Measurements from ENCODE around the gene HOXC10. TPM values are rescaled to one million over a fixed set of nuclear protein-coding genes. Genes with fewer than 3 reads are reported as not detected.

The HOXC10 gene
- total RNA-seq, 1 experiment from 2014 or later = 3.8 TPM

DNA sequence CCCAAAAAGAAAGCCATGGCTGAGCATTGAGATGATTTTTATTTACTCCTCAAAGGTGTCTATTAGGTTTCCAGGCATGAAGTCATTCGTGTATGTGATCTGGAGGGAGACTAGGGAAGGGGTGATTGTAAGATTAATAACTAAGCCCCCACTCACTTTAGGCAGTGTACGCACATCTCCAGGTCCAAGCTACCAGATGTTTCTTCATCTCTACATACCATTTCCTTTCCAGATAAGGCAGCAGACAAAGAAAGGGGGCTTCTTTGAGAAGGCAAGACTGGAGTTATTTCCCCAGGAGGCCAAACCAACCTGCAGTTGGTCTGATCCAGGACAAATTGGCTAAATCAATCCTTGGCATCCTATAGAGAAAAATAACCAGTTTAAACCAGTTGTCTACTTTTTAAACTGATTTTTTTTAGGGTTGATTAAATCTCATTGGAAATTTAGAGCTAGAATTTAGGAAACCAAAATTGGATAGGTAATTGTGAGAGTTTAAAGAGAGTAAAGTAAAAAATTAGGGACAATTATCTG lies 42.4 kb upstream of the HOXC10 start:
- CTCF ChIA-PET = no interaction called here
- H3K27me3 ChIP-seq (ENCODE audit: insufficient read depth, low read length) = no peaks in the 10 kb centered on the region
- BruUV-seq (replicated peaks) = no TSS peak
- H3K9me3 ChIP-seq (ENCODE audit: control insufficient read depth in 1 of 2, insufficient read depth in 1 of 2, low read depth in 1 of 2, low read length in 2 of 2) = no peaks in the 10 kb centered on the region
- no peak overlapping the region for H2AFZ ChIP-seq (ENCODE audit: low read depth, low read length, poor library complexity, severe bottlenecking)
- no peaks in the 10 kb centered on the region for H3K9me2 ChIP-seq (ENCODE audit: insufficient read depth)
- intact Hi-C loops (cut with micrococcal nuclease) = no loop called here
- H3K79me2 ChIP-seq (ENCODE audit: insufficient read depth, low read length) = no peaks in the 10 kb centered on the region
- no peak overlapping the region for H3K27ac ChIP-seq (ENCODE audit: low read depth, low read length)
- TF ChIP-seq, protein P1, sequence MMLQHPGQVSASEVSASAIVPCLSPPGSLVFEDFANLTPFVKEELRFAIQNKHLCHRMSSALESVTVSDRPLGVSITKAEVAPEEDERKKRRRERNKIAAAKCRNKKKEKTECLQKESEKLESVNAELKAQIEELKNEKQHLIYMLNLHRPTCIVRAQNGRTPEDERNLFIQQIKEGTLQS (IDR thresholded peaks at IDR 0.05) = no peak
- TF ChIP-seq ELF1 (IDR thresholded peaks at IDR 0.05; ENCODE audit: borderline replicate concordance, low read depth) (no peak), FOSL1 (IDR thresholded peaks at IDR 0.05; ENCODE audit: low read depth) (no peak), SIN3A (IDR thresholded peaks at IDR 0.05; ENCODE audit: low read depth) (no peak), ZNF274 (IDR thresholded peaks at IDR 0.05; ENCODE audit: low read depth, low read length) (no peak), SRF (IDR thresholded peaks at IDR 0.05; ENCODE audit: low read depth) (no peak), ZFX (IDR thresholded peaks at IDR 0.05) (no peak), EZH2 (IDR thresholded peaks at IDR 0.05) (no peak), POLR2A (IDR thresholded peaks at IDR 0.05; ENCODE audit: borderline replicate concordance, extremely low read depth, insufficient read depth, insufficient read length) (no peak), CBX3 (IDR thresholded peaks at IDR 0.05; ENCODE audit: low read depth) (no peak)
- TF ChIP-seq, protein P2, sequence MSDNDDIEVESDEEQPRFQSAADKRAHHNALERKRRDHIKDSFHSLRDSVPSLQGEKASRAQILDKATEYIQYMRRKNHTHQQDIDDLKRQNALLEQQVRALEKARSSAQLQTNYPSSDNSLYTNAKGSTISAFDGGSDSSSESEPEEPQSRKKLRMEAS (IDR thresholded peaks at IDR 0.05) = no peak
- TF ChIP-seq, protein P3, sequence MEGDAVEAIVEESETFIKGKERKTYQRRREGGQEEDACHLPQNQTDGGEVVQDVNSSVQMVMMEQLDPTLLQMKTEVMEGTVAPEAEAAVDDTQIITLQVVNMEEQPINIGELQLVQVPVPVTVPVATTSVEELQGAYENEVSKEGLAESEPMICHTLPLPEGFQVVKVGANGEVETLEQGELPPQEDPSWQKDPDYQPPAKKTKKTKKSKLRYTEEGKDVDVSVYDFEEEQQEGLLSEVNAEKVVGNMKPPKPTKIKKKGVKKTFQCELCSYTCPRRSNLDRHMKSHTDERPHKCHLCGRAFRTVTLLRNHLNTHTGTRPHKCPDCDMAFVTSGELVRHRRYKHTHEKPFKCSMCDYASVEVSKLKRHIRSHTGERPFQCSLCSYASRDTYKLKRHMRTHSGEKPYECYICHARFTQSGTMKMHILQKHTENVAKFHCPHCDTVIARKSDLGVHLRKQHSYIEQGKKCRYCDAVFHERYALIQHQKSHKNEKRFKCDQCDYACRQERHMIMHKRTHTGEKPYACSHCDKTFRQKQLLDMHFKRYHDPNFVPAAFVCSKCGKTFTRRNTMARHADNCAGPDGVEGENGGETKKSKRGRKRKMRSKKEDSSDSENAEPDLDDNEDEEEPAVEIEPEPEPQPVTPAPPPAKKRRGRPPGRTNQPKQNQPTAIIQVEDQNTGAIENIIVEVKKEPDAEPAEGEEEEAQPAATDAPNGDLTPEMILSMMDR (IDR thresholded peaks at IDR 0.05 in 2 of 3, conservative IDR thresholded peaks at IDR 0.05 in 1 of 3; ENCODE audit: borderline replicate concordance in 1 of 3, insufficient read depth in 1 of 3, low read depth in 2 of 3, low read length in 2 of 3) = no peak
- TF ChIP-seq, protein P4, sequence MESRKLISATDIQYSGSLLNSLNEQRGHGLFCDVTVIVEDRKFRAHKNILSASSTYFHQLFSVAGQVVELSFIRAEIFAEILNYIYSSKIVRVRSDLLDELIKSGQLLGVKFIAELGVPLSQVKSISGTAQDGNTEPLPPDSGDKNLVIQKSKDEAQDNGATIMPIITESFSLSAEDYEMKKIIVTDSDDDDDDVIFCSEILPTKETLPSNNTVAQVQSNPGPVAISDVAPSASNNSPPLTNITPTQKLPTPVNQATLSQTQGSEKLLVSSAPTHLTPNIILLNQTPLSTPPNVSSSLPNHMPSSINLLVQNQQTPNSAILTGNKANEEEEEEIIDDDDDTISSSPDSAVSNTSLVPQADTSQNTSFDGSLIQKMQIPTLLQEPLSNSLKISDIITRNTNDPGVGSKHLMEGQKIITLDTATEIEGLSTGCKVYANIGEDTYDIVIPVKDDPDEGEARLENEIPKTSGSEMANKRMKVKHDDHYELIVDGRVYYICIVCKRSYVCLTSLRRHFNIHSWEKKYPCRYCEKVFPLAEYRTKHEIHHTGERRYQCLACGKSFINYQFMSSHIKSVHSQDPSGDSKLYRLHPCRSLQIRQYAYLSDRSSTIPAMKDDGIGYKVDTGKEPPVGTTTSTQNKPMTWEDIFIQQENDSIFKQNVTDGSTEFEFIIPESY (IDR thresholded peaks at IDR 0.05; ENCODE audit: extremely low read depth, insufficient replicate concordance, low read length) = no peak
- H3K4me2 ChIP-seq (ENCODE audit: low read length) = no peak overlapping the region
- no peaks in the 10 kb centered on the region for H3K36me3 ChIP-seq (ENCODE audit: control insufficient read depth in 1 of 2, insufficient read depth in 2 of 2, low read length in 2 of 2)
- RAD21 ChIA-PET (ENCODE audit: low non-redundant PET in 1 of 2, low total read pairs in 2 of 2, uncharacterized antibody in 2 of 2, unreplicated experiment in 2 of 2) = no interaction called here
- ATAC-seq = no peak
- DNase-seq (ENCODE audit: low read depth, low spot score) = no peak
- peaks cover 8 to 15% of the 10 kb centered on the region in 2 experiments; a peak in 3 of 4 replicates for H3K4me1 ChIP-seq (ENCODE audit: control insufficient read depth in 1 of 2, insufficient read depth in 2 of 2, low read length in 2 of 2)
- no peak overlapping the region for H3K4me3 ChIP-seq (replicated peaks in 1 of 2; ENCODE audit: low read depth in 1 of 2, low read length in 2 of 2)
- H4K20me1 ChIP-seq (ENCODE audit: insufficient read depth) = no peaks in the 10 kb centered on the region
- POLR2A ChIA-PET = no interaction called here
- H3K9ac ChIP-seq (ENCODE audit: low read length) = no peak overlapping the region
